ENCODE data around the gene THAP12. TPM values are rescaled to one million over a fixed set of nuclear protein-coding genes. Genes with fewer than 3 reads are reported as not detected.

The THAP12 gene
- total and polyA plus RNA-seq, 2 of the 13 experiments (the other 11 are each of a cell fraction or from before 2014, with no cell fraction given): 18.8 to 51.3 TPM

GRCh38 chr11:76380977-76381719 lies at the start of gene THAP12, which contains the start of gene GVQW3 (continued):
- TF ChIP-seq ZMAT5 (CRISPR knock-in tag; IDR thresholded peaks at IDR 0.05; ENCODE audit: borderline replicate concordance, low read depth) (no peak), ZNF563 (CRISPR knock-in tag; IDR thresholded peaks at IDR 0.05) (no peak), RBM39 (IDR thresholded peaks at IDR 0.05; ENCODE audit: low read depth, low read length, poor library complexity, severe bottlenecking) (peak; percentile 63), RBAK (CRISPR knock-in tag; IDR thresholded peaks at IDR 0.05) (no peak), ZNF704 (CRISPR knock-in tag; IDR thresholded peaks at IDR 0.05; ENCODE audit: borderline replicate concordance) (no peak), ZNF460 (CRISPR knock-in tag; IDR thresholded peaks at IDR 0.05; ENCODE audit: borderline replicate concordance) (no peak; the same call in 1 of the 2 replicates), ZNF468 (CRISPR knock-in tag; IDR thresholded peaks at IDR 0.05) (no peak), ZNF720 (CRISPR knock-in tag; IDR thresholded peaks at IDR 0.05) (no peak), NCOA5 (CRISPR knock-in tag; IDR thresholded peaks at IDR 0.05) (no peak), NBN (conservative IDR thresholded peaks at IDR 0.05) (no peak), POLR2A (IDR thresholded peaks at IDR 0.05; ENCODE audit: insufficient read depth in 1 of 2, low read depth in 2 of 2, low read length in 2 of 2) (peak; percentile 63 to 86), HMGXB3 (CRISPR knock-in tag; IDR thresholded peaks at IDR 0.05; ENCODE audit: borderline replicate concordance) (peak; percentile 62; the same call in 1 of the 2 replicates), IKZF4 (CRISPR knock-in tag; IDR thresholded peaks at IDR 0.05; ENCODE audit: borderline replicate concordance, low read depth, not compliant biosample characterization) (no peak), LRRFIP1 (CRISPR knock-in tag; conservative IDR thresholded peaks at IDR 0.05) (no peak), KDM5A (IDR thresholded peaks at IDR 0.05; ENCODE audit: borderline replicate concordance, low read length) (peak; percentile 23; the same call in 1 of the 2 replicates), ZBTB7B (CRISPR knock-in tag; IDR thresholded peaks at IDR 0.05) (no peak), CHD2 (IDR thresholded peaks at IDR 0.05; ENCODE audit: low read depth, low read length) (no peak), ATF4 (CRISPR knock-in tag; IDR thresholded peaks at IDR 0.05) (no peak), CC2D1A (CRISPR knock-in tag; IDR thresholded peaks at IDR 0.05) (no peak), ZNF75D (CRISPR knock-in tag; IDR thresholded peaks at IDR 0.05; ENCODE audit: borderline replicate concordance) (no peak)

Data from HepG2 (cell line).